Keratinocyte (primary cell): ENCODE data around the gene DNAAF2. TPM values are rescaled to one million over a fixed set of nuclear protein-coding genes. Genes with fewer than 3 reads are reported as not detected.

ENCODE experiments used
- DNase-seq: peaks from one replicate; pipeline ENCODE4 v3.0.0-alpha.2; 2011; ENCODE audit warnings: low read depth, missing footprints, low spot score
- FAIRE-seq: peaks from 2 replicates; lab custom pipeline; 2011; peaks lifted over from hg19 to GRCh38; lab: Jason Lieb, UNC
- H2AFZ ChIP-seq: 2 replicates; pipeline ENCODE4 v1.6.0; 2012; ENCODE audit warnings: low read length, control low read depth, inconsistent platforms; ENCODE audit not compliant: control insufficient read depth
- H3K27ac ChIP-seq: 2 replicates; pipeline ENCODE4 v1.5.1; 2011; ENCODE audit warnings: low read length; ENCODE audit not compliant: control insufficient read depth, insufficient read depth
- H3K27me3 ChIP-seq: 3 replicates; pipeline ENCODE4 v1.6.0; 2011; ENCODE audit warnings: low read length; ENCODE audit not compliant: control insufficient read depth, insufficient read depth; ENCODE audit errors: extremely low read depth
- H3K36me3 ChIP-seq, 2 experiments: 2 replicates in 1 of 2; 3 replicates in 1 of 2; pipeline ENCODE4 v1.5.1; 2011; ENCODE audit warnings: low read length in 2 of 2, mild to moderate bottlenecking in 1 of 2; ENCODE audit not compliant: control insufficient read depth in 2 of 2, insufficient read depth in 2 of 2; ENCODE audit errors: extremely low read depth in 1 of 2
- H3K4me1 ChIP-seq: 3 replicates; pipeline ENCODE4 v1.5.1; 2011; ENCODE audit warnings: low read length; ENCODE audit not compliant: control insufficient read depth, insufficient read depth; ENCODE audit errors: extremely low read depth
- H3K4me2 ChIP-seq: 3 replicates; pipeline ENCODE4 v1.6.0; 2011; ENCODE audit warnings: low read depth, low read length; ENCODE audit not compliant: control insufficient read depth, insufficient read depth; ENCODE audit errors: extremely low read depth
- H3K4me3 ChIP-seq, 3 experiments: fragments of 200-600 bp in 1 of 3; sonication (generic) in 1 of 3; 2 replicates in 2 of 3; 3 replicates in 1 of 3; pipeline ENCODE4 v1.5.1; 2011 to 2016; ENCODE audit warnings: low read length in 3 of 3, mild to moderate bottlenecking in 3 of 3, control low read depth in 2 of 3, inconsistent platforms in 1 of 3, low read depth in 1 of 3, mixed read lengths in 1 of 3, mixed run types in 1 of 3, moderate library complexity in 1 of 3; ENCODE audit not compliant: control insufficient read depth in 2 of 3, insufficient read depth in 2 of 3; ENCODE audit errors: extremely low read depth in 1 of 3
- H3K79me2 ChIP-seq: 2 replicates; pipeline ENCODE4 v1.6.0; 2012; ENCODE audit warnings: low read length; ENCODE audit not compliant: control insufficient read depth, insufficient read depth
- H3K9ac ChIP-seq: 3 replicates; pipeline ENCODE4 v1.6.0; 2011; ENCODE audit warnings: low read length; ENCODE audit not compliant: control insufficient read depth, insufficient read depth; ENCODE audit errors: extremely low read depth
- H3K9me1 ChIP-seq: 3 replicates; pipeline ENCODE4 v1.6.0; 2011; ENCODE audit warnings: low read length; ENCODE audit not compliant: control insufficient read depth, insufficient read depth; ENCODE audit errors: extremely low read depth
- H3K9me3 ChIP-seq: 2 replicates; pipeline ENCODE4 v1.5.1; 2012; ENCODE audit warnings: low read depth, low read length; ENCODE audit not compliant: control insufficient read depth
- H4K20me1 ChIP-seq: 3 replicates; pipeline ENCODE4 v1.6.0; 2011; ENCODE audit warnings: low read length; ENCODE audit not compliant: control insufficient read depth, insufficient read depth; ENCODE audit errors: extremely low read depth
- CTCF ChIP-seq, 3 experiments: IDR thresholded peaks in 1 of 3; conservative IDR thresholded peaks in 1 of 3; optimal IDR thresholded peaks in 1 of 3; 2 replicates in 2 of 3; 3 replicates in 1 of 3; pipeline versions ENCODE3 to v1.5.1; 2011; ENCODE audit warnings: low read length in 3 of 3, mild to moderate bottlenecking in 3 of 3, moderate library complexity in 2 of 3, control low read depth in 1 of 3, inconsistent platforms in 1 of 3; ENCODE audit not compliant: insufficient read depth in 2 of 3; ENCODE audit errors: extremely low read depth in 1 of 3
- EZH2 ChIP-seq: IDR thresholded peaks from one replicate; pipeline ENCODE4 v1.6.1; 2012; ENCODE audit warnings: inconsistent platforms, mild to moderate bottlenecking, low read length, moderate library complexity
- dilution Hi-C: fragments of 300-500 bp; cut with MboI; formaldehyde crosslinking; loops from one replicate; pipeline ENCODE4 v1.7.0; 2020; ENCODE audit warnings: low sequenced_read_pairs; ENCODE audit not compliant: extremely low pct_ligation_motif_present
- polyA minus RNA-seq, 3 experiments: library from RNA; depleted of rRNA, polyadenylated mRNA; stranded (reverse); fragments of >200 nt; gene quantifications; 1 replicate in 1 of 3; 2 replicates in 1 of 3; 3 replicates in 1 of 3; pipeline ENCODE4 v1.2.3, GENCODE V29; 2011
- polyA plus RNA-seq, 5 experiments: library from polyadenylated mRNA; depleted of rRNA in 3 of 5; stranded (reverse) in 3 of 5; stranded (forward) in 1 of 5; unstranded in 1 of 5; fragments of >200 nt; gene quantifications; 1 replicate in 1 of 5; 2 replicates in 3 of 5; 3 replicates in 1 of 5; pipeline versions ENCODE4 v1.2.1 to v1.2.3, GENCODE V29; 2011 to 2012; ENCODE audit warnings: missing spikeins in 2 of 5, low read depth in 1 of 5, low replicate concordance in 1 of 5

DNAAF2 gene
- 6.5 to 9.5 TPM (median 6.9 TPM) in 3 replicates for polyA plus RNA-seq
- polyA plus RNA-seq (2011; ENCODE audit: low read depth), result 7.9 TPM
- 6.8 and 9.7 TPM in 2 replicates for polyA plus RNA-seq (2011; cell fraction: cytosol; rRNA removed)
- 4.2 and 6.2 TPM in 2 replicates for polyA plus RNA-seq (2011; cell fraction: nucleus; rRNA removed)
- polyA plus RNA-seq (2012; ENCODE audit: low replicate concordance), result 5.9 and 7.1 TPM in 2 replicates
- 0.56 to 2.7 TPM (median 1.3 TPM) in 3 replicates for polyA minus RNA-seq
- 11.7 TPM for polyA minus RNA-seq (2011; cell fraction: cytosol; rRNA and poly(A)+ RNA removed)
- polyA minus RNA-seq (2011; cell fraction: nucleus; rRNA and poly(A)+ RNA removed), result 2.3 and 3.0 TPM in 2 replicates

- dilution Hi-C loops, result no loop called here
- H3K4me2 ChIP-seq, result peak within 1 kb of the TSS; percentile 90
- no peaks in the 10 kb centered on the region for H3K9me1 ChIP-seq
- FAIRE-seq (no peak), DNase-seq (no peak)
- peak within 1 kb of the TSS; percentile 97 for H3K9ac ChIP-seq
- H3K4me3 ChIP-seq, result peak within 1 kb of the TSS; percentile 97 to 98 (median 98)
- TF ChIP-seq CTCF (optimal IDR thresholded peaks at IDR 0.05 in 1 of 3, IDR thresholded peaks at IDR 0.05 in 1 of 3, conservative IDR thresholded peaks at IDR 0.05 in 1 of 3; ENCODE audit: extremely low read depth in 1 of 3, insufficient read depth in 2 of 3, low read length in 3 of 3), result no peak
- no peak for TF ChIP-seq EZH2
- H3K79me2 ChIP-seq, result peaks cover 80% of the 10 kb centered on the region
- H3K27me3 ChIP-seq, result no peaks in the 10 kb centered on the region
- no peaks in the 10 kb centered on the region for H3K9me3 ChIP-seq
- peak within 1 kb of the TSS; percentile 95 for H3K27ac ChIP-seq
- H3K36me3 ChIP-seq, result peaks cover 1 to 4% of the 10 kb centered on the region in 2 experiments
- no peaks in the 10 kb centered on the region for H4K20me1 ChIP-seq
- H3K4me1 ChIP-seq, result peaks cover 11% of the 10 kb centered on the region
- peak within 1 kb of the TSS; percentile 84 for H2AFZ ChIP-seq
Observed at GRCh38 chr14:49634547-49635334, at the start of gene DNAAF2. DNAAF2 (minus strand) TSS chr14:49635244; CDS start chr14:49635149, 95 bp downstream.

GRCh38 chr14:49679271-49679670 is 44.2 kb upstream of the DNAAF2 start:
- no peaks in the 10 kb centered on the region for H3K9me1 ChIP-seq
- no peaks in the 10 kb centered on the region for H3K9me3 ChIP-seq
- H3K4me2 ChIP-seq, result peak overlapping the region; percentile 27
- no peak overlapping the region for H3K4me3 ChIP-seq
- peaks cover 10% of the 10 kb centered on the region for H3K4me1 ChIP-seq
- TF ChIP-seq EZH2 (no peak), CTCF (optimal IDR thresholded peaks at IDR 0.05 in 1 of 3, IDR thresholded peaks at IDR 0.05 in 1 of 3, conservative IDR thresholded peaks at IDR 0.05 in 1 of 3; ENCODE audit: extremely low read depth in 1 of 3, insufficient read depth in 2 of 3, low read length in 3 of 3) (no peak)
- DNase-seq, result no peak
- peak overlapping the region; percentile 36 for H3K27ac ChIP-seq
- H3K36me3 ChIP-seq, result peaks cover 0 to 5% of the 10 kb centered on the region in 2 experiments
- no peaks in the 10 kb centered on the region for H3K79me2 ChIP-seq
- H3K9ac ChIP-seq, result no peak overlapping the region
- FAIRE-seq, result peak; percentile 13
- H3K27me3 ChIP-seq, result no peaks in the 10 kb centered on the region
- H2AFZ ChIP-seq, result no peak overlapping the region
- dilution Hi-C loops, result no loop called here
- H4K20me1 ChIP-seq, result no peaks in the 10 kb centered on the region
